Loucy (cell line): Measurements from ENCODE around the gene NMNAT2.

Experiments used
- H2AFZ ChIP-seq: fragments of 200-600 bp; sonication (generic); 2 replicates; pipeline ENCODE4 v1.6.0; 2016; ENCODE audit warnings: antibody characterized with exemption, mild to moderate bottlenecking, low read length, moderate library complexity
- H3F3A ChIP-seq: fragments of 200-600 bp; 2 replicates; pipeline ENCODE4 v1.6.0; 2016; ENCODE audit warnings: antibody characterized with exemption, low read depth, mild to moderate bottlenecking
- H3K27me3 ChIP-seq: fragments of 200-600 bp; sonication (generic); 2 replicates; pipeline ENCODE4 v1.6.1; 2014; ENCODE audit warnings: low read length, mild to moderate bottlenecking; ENCODE audit not compliant: insufficient read depth, poor library complexity, severe bottlenecking
- H3K36me3 ChIP-seq: fragments of 200-600 bp; sonication (generic); 2 replicates; pipeline ENCODE4 v1.6.1; 2016; ENCODE audit warnings: low read length; ENCODE audit not compliant: insufficient read depth
- H3K4me1 ChIP-seq: fragments of 200-600 bp; sonication (generic); 2 replicates; pipeline ENCODE4 v1.5.1; 2014; ENCODE audit warnings: low read length, mild to moderate bottlenecking; ENCODE audit not compliant: insufficient read depth, poor library complexity, severe bottlenecking
- H3K4me2 ChIP-seq: fragments of 200-600 bp; sonication (generic); 2 replicates; pipeline ENCODE4 v1.6.0; 2014; ENCODE audit warnings: antibody characterized with exemption, low read length, low read depth, mild to moderate bottlenecking; ENCODE audit not compliant: poor library complexity, severe bottlenecking
- H3K4me3 ChIP-seq: fragments of 200-600 bp; sonication (generic); 2 replicates; pipeline ENCODE4 v1.5.1; 2014; ENCODE audit warnings: low read length, mild to moderate bottlenecking, mixed read lengths; ENCODE audit not compliant: poor library complexity, severe bottlenecking
- H3K79me2 ChIP-seq: fragments of 200-600 bp; sonication (generic); 2 replicates; pipeline ENCODE4 v1.6.1; 2014; ENCODE audit warnings: low read length; ENCODE audit not compliant: insufficient read depth
- H3K9ac ChIP-seq: fragments of 200-600 bp; sonication (generic); 2 replicates; pipeline ENCODE4 v1.6.0; 2014; ENCODE audit warnings: mild to moderate bottlenecking, low read depth, low read length, moderate library complexity; ENCODE audit not compliant: poor library complexity, severe bottlenecking
- H3K9me2 ChIP-seq: fragments of 200-600 bp; sonication (generic); replicated peaks from 2 replicates; pipeline ENCODE4 v1.6.1; 2016; ENCODE audit warnings: low read depth, low read length, mixed read lengths
- H3K9me3 ChIP-seq: fragments of 200-600 bp; sonication (generic); 2 replicates; pipeline ENCODE4 v1.6.1; 2014; ENCODE audit warnings: mild to moderate bottlenecking, antibody characterized with exemption, low read length, low read depth; ENCODE audit not compliant: insufficient read depth
- H4K20me1 ChIP-seq: fragments of 200-600 bp; sonication (generic); 2 replicates; pipeline ENCODE4 v1.6.0; 2014; ENCODE audit warnings: antibody characterized with exemption, low read length, mild to moderate bottlenecking; ENCODE audit not compliant: insufficient read depth, poor library complexity, severe bottlenecking
- CTCF ChIP-seq: fragments of 200-600 bp; sonication (generic); conservative IDR thresholded peaks from 2 replicates; pipeline ENCODE4 v1.5.1; 2014; ENCODE audit warnings: mild to moderate bottlenecking, antibody characterized with exemption, low read length
- EZH2phosphoT487 ChIP-seq: fragments of 200-600 bp; IDR thresholded peaks from 2 replicates; pipeline ENCODE4 v1.6.1; 2018; ENCODE audit warnings: antibody characterized with exemption, mild to moderate bottlenecking, moderate library complexity, borderline replicate concordance

Gene NMNAT2

DNA sequence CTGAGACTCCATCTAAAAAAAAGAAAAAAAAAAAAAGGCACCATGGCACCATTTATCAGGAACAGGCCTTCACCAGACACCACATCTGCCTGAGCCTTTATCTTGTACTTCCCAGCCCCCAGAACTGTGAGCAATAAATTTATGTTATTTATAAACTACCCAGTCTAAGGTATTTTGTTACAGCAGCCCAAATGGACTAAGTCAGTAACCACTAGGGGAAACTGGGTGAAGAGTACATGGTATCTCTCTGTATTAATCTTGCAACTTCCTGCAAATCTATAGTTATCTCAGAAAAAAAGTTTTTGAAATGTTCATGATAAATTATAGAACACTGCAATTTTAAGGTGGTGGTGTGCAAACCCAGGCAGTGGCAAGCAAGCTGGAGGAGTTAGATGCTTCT lies 117.8 kb downstream of the NMNAT2 start:
- Histone ChIP-seq H3K27me3 (no peaks in the 10 kb centered on the region), H2AFZ (no peak overlapping the region), H3K36me3 (no peaks in the 10 kb centered on the region), H3K9me2 (no peaks in the 10 kb centered on the region), H3K9ac (no peak overlapping the region), H3K4me1 (peaks cover 7% of the 10 kb centered on the region), H3K9me3 (no peaks in the 10 kb centered on the region; the same call in 1 of the 2 replicates), H3K79me2 (no peaks in the 10 kb centered on the region), H3K4me3 (no peak overlapping the region), H3K4me2 (no peak overlapping the region), H4K20me1 (no peaks in the 10 kb centered on the region), H3F3A (no peaks in the 10 kb centered on the region)
- TF ChIP-seq CTCF, result no peak
- TF ChIP-seq EZH2phosphoT487, result no peak

- no peaks in the 10 kb centered on the region for H4K20me1 ChIP-seq
- no peaks in the 10 kb centered on the region for H3K79me2 ChIP-seq
- TF ChIP-seq EZH2phosphoT487 (no peak), CTCF (no peak)
- no peaks in the 10 kb centered on the region; the same call in 1 of the 2 replicates for H3K9me3 ChIP-seq
- no peak overlapping the region for H3K9ac ChIP-seq
- H3K4me2 ChIP-seq, result no peak overlapping the region
- no peaks in the 10 kb centered on the region for H3F3A ChIP-seq
- H2AFZ ChIP-seq, result no peak overlapping the region
- H3K27me3 ChIP-seq, result no peaks in the 10 kb centered on the region
- H3K9me2 ChIP-seq, result no peaks in the 10 kb centered on the region
- no peak overlapping the region for H3K4me3 ChIP-seq
- no peaks in the 10 kb centered on the region for H3K36me3 ChIP-seq
- no peaks in the 10 kb centered on the region for H3K4me1 ChIP-seq
These were observed 121.4 kb downstream of the NMNAT2 start for GRCh38 chr1:183296782-183297181.

DNA sequence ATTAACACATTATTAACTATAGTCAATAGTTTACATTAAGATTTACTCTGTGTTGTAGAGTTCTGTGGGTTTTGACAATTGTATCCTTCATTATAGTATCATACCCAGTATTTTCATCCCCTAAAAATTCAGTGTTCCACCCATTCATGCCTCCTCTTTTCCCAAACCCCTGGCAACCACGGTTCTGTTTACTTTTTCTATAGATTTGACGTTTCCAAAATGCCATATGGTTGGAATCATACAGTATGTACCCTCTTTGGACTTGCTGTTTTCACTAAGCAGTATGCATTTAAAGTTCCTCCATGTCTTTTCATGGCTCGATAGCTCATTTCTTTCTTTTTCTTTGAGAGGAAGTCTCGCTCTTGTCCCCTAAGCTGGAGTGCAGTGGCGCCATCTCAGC lies 122.7 kb downstream of the NMNAT2 start:
- H3K36me3 ChIP-seq, result no peaks in the 10 kb centered on the region
- no peaks in the 10 kb centered on the region for H3K27me3 ChIP-seq
- no peaks in the 10 kb centered on the region for H4K20me1 ChIP-seq
- no peaks in the 10 kb centered on the region for H3K79me2 ChIP-seq
- no peaks in the 10 kb centered on the region for H3K4me1 ChIP-seq
- no peak overlapping the region for H3K4me3 ChIP-seq
- H3F3A ChIP-seq, result no peaks in the 10 kb centered on the region
- no peak overlapping the region for H3K4me2 ChIP-seq
- TF ChIP-seq CTCF, result no peak
- no peak for TF ChIP-seq EZH2phosphoT487
- no peaks in the 10 kb centered on the region for H3K9me2 ChIP-seq
- no peak overlapping the region for H2AFZ ChIP-seq
- H3K9me3 ChIP-seq, result no peaks in the 10 kb centered on the region; the same call in 1 of the 2 replicates
- no peak overlapping the region for H3K9ac ChIP-seq
